ENCODE data around the gene ADAMTS1.

ADAMTS1 gene

GRCh38 chr21:26844258-26845065 lies 747 bp downstream of the ADAMTS1 start:
- DNase-seq = peak; percentile 56

GRCh38 chr21:26843933-26844257 lies 1.3 kb downstream of the ADAMTS1 start:
- DNase-seq = peak; percentile 61

GRCh38 chr21:26842974-26843932 lies 2.0 kb downstream of the ADAMTS1 start:
- DNase-seq = peak; percentile 98

- peak; percentile 63 for DNase-seq
Observed at GRCh38 chr21:26842300-26842699, 2.9 kb downstream of the ADAMTS1 start.

GRCh38 chr21:26840912-26841311 lies 4.3 kb downstream of the ADAMTS1 start:
- DNase-seq = peak; percentile 90

GRCh38 chr21:26840201-26840600 lies 5.0 kb downstream of the ADAMTS1 start:
- DNase-seq = no peak

- DNase-seq = no peak
Observed at GRCh38 chr21:26837539-26837938, 7.7 kb downstream of the ADAMTS1 start.

GRCh38 chr21:26836528-26836927 lies 8.7 kb downstream of the ADAMTS1 start:
- DNase-seq = no peak

GRCh38 chr21:26835714-26836265 lies 9.4 kb downstream of the ADAMTS1 start:
- peak; percentile 36 for DNase-seq

- DNase-seq = peak; percentile 85
Observed at GRCh38 chr21:26835027-26835713, 10.0 kb downstream of the ADAMTS1 start.

GRCh38 chr21:26834181-26834905 lies 10.9 kb downstream of the ADAMTS1 start:
- no peak for DNase-seq

- no peak for DNase-seq
Observed at GRCh38 chr21:26833460-26833939, 11.7 kb downstream of the ADAMTS1 start.

- DNase-seq = no peak
Observed at GRCh38 chr21:26833011-26833410, 12.2 kb downstream of the ADAMTS1 start.

- DNase-seq = no peak
Observed at GRCh38 chr21:26832546-26832945, 12.7 kb downstream of the ADAMTS1 start.

- DNase-seq = no peak
Observed at GRCh38 chr21:26826801-26827200, 18.4 kb downstream of the ADAMTS1 start.

- no peak for DNase-seq
Observed at GRCh38 chr21:26820509-26820908, 24.7 kb downstream of the ADAMTS1 start.

GRCh38 chr21:26819740-26820324 lies 25.4 kb downstream of the ADAMTS1 start:
- peak; percentile 39 for DNase-seq

- DNase-seq = no peak
Observed at GRCh38 chr21:26818906-26819305, 26.3 kb downstream of the ADAMTS1 start.

GRCh38 chr21:26815197-26815596 lies 30.0 kb downstream of the ADAMTS1 start:
- no peak for DNase-seq

GRCh38 chr21:26814386-26814785 lies 30.8 kb downstream of the ADAMTS1 start:
- DNase-seq = peak; percentile 44

- no peak for DNase-seq
Observed at GRCh38 chr21:26813426-26813998, 31.7 kb downstream of the ADAMTS1 start.

Data from fibroblast of skin of right biceps (primary cell).